ENCODE results near the gene SEC14L3.
"Not testable (repeated sequence)": the region's sequence is repeated elsewhere in the genome, so short reads cannot be mapped to it uniquely, and the experiment has no call there.

Gene SEC14L3

GRCh38 chr22:30453731-30454510, 17.9 kb downstream of the SEC14L3 start:
- POLR2A ChIA-PET, result no interaction called here
- CTCF ChIA-PET, result interaction anchor here (0.6 to 1.0 kb wide), 2 partner anchors 10 to 298 kb away, joined by 3 read pairs; no protein-coding TSS in a partner anchor
- no peak for DNase-seq (ENCODE audit: extremely low spot score)

GRCh38 chr22:30452861-30453260, 19.0 kb downstream of the SEC14L3 start:
- POLR2A ChIA-PET, result no interaction called here
- CTCF ChIA-PET, result interaction anchor here (0.6 kb wide), 1 partner anchor 98 kb away, joined by 6 read pairs; no protein-coding TSS in a partner anchor
- DNase-seq (ENCODE audit: extremely low spot score), result no peak
- TF ChIP-seq SP1 (IDR thresholded peaks at IDR 0.05) (no peak), SUZ12 (IDR thresholded peaks at IDR 0.05) (no peak)

More at GRCh38 chr22:30453731-30454510, 17.9 kb downstream of the SEC14L3 start:
- TF ChIP-seq BHLHE40 (IDR thresholded peaks at IDR 0.05; ENCODE audit: borderline replicate concordance), result no peak
- no peak for TF ChIP-seq FOXM1 (IDR thresholded peaks at IDR 0.05; ENCODE audit: borderline replicate concordance)
- TF ChIP-seq NFRKB (IDR thresholded peaks at IDR 0.05), result no peak
- no peak for TF ChIP-seq L3MBTL2 (conservative IDR thresholded peaks at IDR 0.05)
- TF ChIP-seq CTBP1 (IDR thresholded peaks at IDR 0.05; ENCODE audit: borderline replicate concordance), result no peak
- no peak for TF ChIP-seq SP1 (IDR thresholded peaks at IDR 0.05)
- no peak for TF ChIP-seq ZNF384 (IDR thresholded peaks at IDR 0.05)
- no peak for TF ChIP-seq FOXK2 (IDR thresholded peaks at IDR 0.05)
- no peak for TF ChIP-seq PKNOX1 (IDR thresholded peaks at IDR 0.05)
- TF ChIP-seq ARNT (IDR thresholded peaks at IDR 0.05), result no peak
- no peak for TF ChIP-seq TARDBP (IDR thresholded peaks at IDR 0.05)
- TF ChIP-seq LEF1 (IDR thresholded peaks at IDR 0.05; ENCODE audit: borderline replicate concordance), result no peak
- no peak for TF ChIP-seq HDGF (IDR thresholded peaks at IDR 0.05; ENCODE audit: borderline replicate concordance)

DNA sequence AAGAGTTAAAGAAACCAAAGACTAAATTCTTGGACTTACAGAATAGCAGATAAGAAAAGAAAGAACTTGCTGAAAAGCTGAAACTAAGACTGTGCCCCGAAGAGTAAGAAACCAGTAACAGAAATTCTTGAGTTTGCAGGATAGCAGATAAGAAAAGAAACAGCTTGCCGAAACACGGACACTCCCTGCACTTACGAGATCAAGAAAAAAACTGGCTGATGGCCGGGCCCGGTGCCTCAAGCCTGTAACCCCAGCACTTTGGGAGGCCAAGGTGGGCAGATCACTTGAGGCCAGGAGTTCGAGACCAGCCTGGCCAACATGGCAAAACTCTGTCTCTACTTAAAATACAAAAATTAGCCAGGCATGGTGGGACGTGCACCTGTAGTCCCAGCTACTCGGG, 20.3 kb downstream of the SEC14L3 start:
- DNase-seq (ENCODE audit: extremely low spot score); POLR2A ChIA-PET: not testable (repeated sequence)
- CTCF ChIA-PET, result interaction anchor here (0.7 to 1.0 kb wide), 2 partner anchors 15 to 21 kb away, joined by 3 to 8 read pairs; no protein-coding TSS in a partner anchor

DNA sequence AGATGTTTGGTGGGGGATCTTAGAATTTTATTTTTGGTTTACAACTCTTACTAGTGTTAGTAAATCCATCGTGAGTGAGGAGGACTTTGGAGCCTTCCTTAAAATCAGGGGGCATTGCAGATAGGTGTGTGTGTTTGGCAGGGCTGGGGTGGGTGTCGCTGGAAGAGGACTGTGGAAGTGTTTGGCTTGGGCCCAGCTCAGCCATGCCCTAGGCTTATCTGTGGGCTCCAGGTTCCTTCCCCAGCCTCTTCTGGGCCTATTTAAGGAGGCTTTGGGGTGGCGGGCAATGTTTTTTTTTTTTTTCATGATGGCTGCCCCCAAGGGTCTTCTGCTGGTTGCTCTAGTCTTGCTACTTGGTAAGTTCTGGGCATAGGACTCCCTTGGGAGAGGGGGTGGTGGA, 24.2 kb downstream of the SEC14L3 start:
- no peak for DNase-seq (ENCODE audit: extremely low spot score)
- POLR2A ChIA-PET, result no interaction called here
- TF ChIP-seq FOXA1 (IDR thresholded peaks at IDR 0.05) (no peak), HDGF (IDR thresholded peaks at IDR 0.05; ENCODE audit: borderline replicate concordance) (no peak), ELF4 (IDR thresholded peaks at IDR 0.05) (no peak), FOXM1 (IDR thresholded peaks at IDR 0.05; ENCODE audit: borderline replicate concordance) (no peak), NFRKB (IDR thresholded peaks at IDR 0.05) (no peak), SP1 (IDR thresholded peaks at IDR 0.05) (no peak), LEF1 (IDR thresholded peaks at IDR 0.05; ENCODE audit: borderline replicate concordance) (no peak), BHLHE40 (IDR thresholded peaks at IDR 0.05; ENCODE audit: borderline replicate concordance) (no peak), TARDBP (IDR thresholded peaks at IDR 0.05) (no peak), CTBP1 (IDR thresholded peaks at IDR 0.05; ENCODE audit: borderline replicate concordance) (no peak), PKNOX1 (IDR thresholded peaks at IDR 0.05) (no peak), L3MBTL2 (conservative IDR thresholded peaks at IDR 0.05) (no peak), SUZ12 (IDR thresholded peaks at IDR 0.05) (no peak), FOXK2 (IDR thresholded peaks at IDR 0.05) (no peak), ARNT (IDR thresholded peaks at IDR 0.05) (no peak), ZNF384 (IDR thresholded peaks at IDR 0.05) (no peak)
- CTCF ChIA-PET, result no interaction called here

DNA sequence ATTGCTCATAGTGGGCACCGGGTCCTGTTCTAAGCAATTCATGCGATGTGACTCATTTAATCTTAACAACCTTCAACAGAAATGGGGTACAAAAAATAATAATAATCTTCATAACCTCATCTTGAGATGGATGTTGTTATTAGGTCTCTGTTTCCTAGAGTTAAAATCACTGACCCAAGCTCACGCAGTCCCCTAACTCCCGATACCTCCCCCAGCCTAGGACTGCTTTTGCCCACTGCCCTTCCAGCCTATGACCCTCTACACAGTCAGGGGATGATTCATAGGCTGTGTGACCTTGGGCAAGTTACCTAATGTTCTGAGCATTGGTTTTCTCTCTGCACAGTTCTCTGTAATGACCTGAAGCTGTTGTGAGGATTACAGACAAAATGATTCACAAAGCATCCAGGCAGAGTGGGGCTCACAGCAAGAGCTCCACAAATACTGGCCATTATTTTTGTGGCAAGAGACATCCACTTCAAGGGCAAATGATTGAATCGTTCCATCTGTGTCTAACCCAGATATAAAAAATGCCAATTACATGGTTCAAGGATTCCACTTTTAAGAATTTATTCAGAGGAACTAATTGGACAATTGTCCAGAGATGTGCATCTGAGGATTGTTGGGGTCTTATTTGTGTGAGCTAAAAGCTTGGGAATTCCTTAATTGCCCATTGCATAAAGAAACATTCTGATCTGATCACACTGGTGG, 26.2 kb downstream of the SEC14L3 start:
- CTCF ChIA-PET, result interaction anchor here (0.7 to 1.5 kb wide), 5 partner anchors 12 to 160 kb away, joined by 3 to 5 read pairs (median 4); no protein-coding TSS in a partner anchor
- POLR2A ChIA-PET, result interaction anchor here (0.9 to 3.4 kb wide), 9 partner anchors 9 to 40 kb away, joined by 3 to 16 read pairs (median 5); partner anchors contain the start of gene MTFP1
- TF ChIP-seq HDGF (IDR thresholded peaks at IDR 0.05; ENCODE audit: borderline replicate concordance), result no peak
- no peak for TF ChIP-seq LEF1 (IDR thresholded peaks at IDR 0.05; ENCODE audit: borderline replicate concordance)
- no peak for TF ChIP-seq ZNF384 (IDR thresholded peaks at IDR 0.05)
- no peak for TF ChIP-seq ARNT (IDR thresholded peaks at IDR 0.05)
- TF ChIP-seq NFRKB (IDR thresholded peaks at IDR 0.05), result no peak
- DNase-seq (ENCODE audit: extremely low spot score), result no peak

GRCh38 chr22:30444632-30445437, 27.0 kb downstream of the SEC14L3 start:
- CTCF ChIA-PET, result interaction anchor here (0.7 to 1.5 kb wide), 5 partner anchors 13 to 310 kb away, joined by 3 to 5 read pairs (median 3); no protein-coding TSS in a partner anchor
- peak; percentile 91 for DNase-seq (ENCODE audit: extremely low spot score)
- POLR2A ChIA-PET, result interaction anchor here (0.9 to 3.4 kb wide), 11 partner anchors 8 to 118 kb away, joined by 3 to 16 read pairs (median 5); partner anchors contain the start of genes MTFP1 and TBC1D10A

More at GRCh38 chr22:30444632-30445437, 27.0 kb downstream of the SEC14L3 start:
- TF ChIP-seq SP1 (IDR thresholded peaks at IDR 0.05) (no peak), NFRKB (IDR thresholded peaks at IDR 0.05) (no peak), HDGF (IDR thresholded peaks at IDR 0.05; ENCODE audit: borderline replicate concordance) (no peak), TARDBP (IDR thresholded peaks at IDR 0.05) (no peak), L3MBTL2 (conservative IDR thresholded peaks at IDR 0.05) (no peak), PKNOX1 (IDR thresholded peaks at IDR 0.05) (no peak), LEF1 (IDR thresholded peaks at IDR 0.05; ENCODE audit: borderline replicate concordance) (no peak), ZNF384 (IDR thresholded peaks at IDR 0.05) (no peak), SUZ12 (IDR thresholded peaks at IDR 0.05) (no peak), CTBP1 (IDR thresholded peaks at IDR 0.05; ENCODE audit: borderline replicate concordance) (no peak), ARNT (IDR thresholded peaks at IDR 0.05) (no peak)
